Activated effector memory CD4-positive, alpha-beta T cell treated with anti-CD3 and anti-CD28 coated beads, Interleukin-2, amount 50 U/mL, for 16 hours (primary cell): ENCODE results near the gene TTL.
"Not testable (repeated sequence)": the region's sequence is repeated elsewhere in the genome, so short reads cannot be mapped to it uniquely, and the experiment has no call there.

Experiments used
- DNase-seq: peaks from one replicate; pipeline ENCODE4 v3.0.0-alpha.2; 2020

The TTL gene

GRCh38 chr2:112481528-112482233, at the start of gene TTL:
Gene TTL (plus strand): TSS chr2:112482156. CDS start chr2:112482345, 189 bp downstream.
- peak; percentile 94 for DNase-seq

DNA sequence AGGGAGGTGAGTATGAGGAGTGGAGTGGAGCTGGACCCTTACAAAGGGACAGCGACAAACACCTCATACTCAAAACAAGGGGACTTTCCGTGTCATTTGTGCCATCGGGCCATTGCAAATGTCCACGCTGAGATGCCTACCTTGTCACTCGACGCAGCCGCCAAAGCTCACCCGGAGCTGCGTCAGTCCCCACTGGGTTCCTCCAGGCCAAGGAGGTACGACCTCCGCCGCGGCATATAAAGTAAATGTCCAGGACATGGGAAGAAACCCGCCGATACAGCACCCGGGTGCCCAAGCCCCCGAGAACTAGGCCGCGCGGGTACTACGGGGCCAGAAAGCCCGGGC, 49.6 kb upstream of the TTL start:
- DNase-seq: peak; percentile 64

GRCh38 chr2:112432735-112433479, 49.0 kb upstream of the TTL start:
- peak; percentile 77 for DNase-seq

GRCh38 chr2:112433480-112433879, 48.5 kb upstream of the TTL start, which contains the start of gene RGPD8:
Gene RGPD8 (minus strand): TSS chr2:112433645. CDS start chr2:112433453, 192 bp downstream.
- DNase-seq: peak; percentile 95

DNA sequence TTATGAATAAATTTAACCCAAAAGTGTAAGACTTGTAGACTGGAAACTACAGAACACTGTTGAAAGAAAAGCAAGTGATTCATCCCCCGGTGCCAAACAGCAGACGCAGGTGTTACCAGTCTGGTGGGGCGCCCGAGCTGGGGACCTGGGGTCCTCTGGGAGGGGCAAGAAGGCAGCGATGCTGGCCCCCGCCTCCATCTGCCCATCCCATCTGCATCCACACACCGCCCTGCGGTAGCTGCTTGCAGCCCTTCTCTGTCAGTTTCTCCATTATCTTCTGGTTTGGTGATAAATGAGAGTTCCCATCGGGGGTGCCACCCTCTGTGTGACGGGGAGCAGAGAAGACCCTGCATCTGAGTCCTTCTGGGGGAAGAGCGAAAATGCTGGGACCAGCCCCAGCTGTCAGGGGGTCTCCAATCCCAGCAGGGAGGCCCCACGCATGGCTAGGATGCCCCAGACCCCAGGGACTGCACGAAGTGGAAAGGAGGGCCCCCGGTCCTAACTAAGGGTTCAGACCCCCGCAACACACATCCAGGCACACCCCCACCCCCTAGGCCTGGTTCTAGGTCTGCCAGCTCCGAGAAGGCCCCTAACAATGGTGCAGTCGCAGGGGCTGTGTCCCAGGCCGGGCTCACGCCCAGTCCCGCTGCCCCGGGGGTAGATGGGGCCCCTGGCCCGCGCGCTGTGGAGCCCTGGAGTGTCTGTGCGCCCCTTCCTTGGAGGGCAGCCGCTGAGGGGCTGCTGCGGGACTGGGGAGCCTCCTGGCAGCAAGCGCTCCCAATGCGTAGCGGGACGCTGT, 47.8 kb upstream of the TTL start:
- no peak for DNase-seq

- DNase-seq: not testable (repeated sequence)
These were observed 46.9 kb upstream of the TTL start for GRCh38 chr2:112434890-112435715.

DNA sequence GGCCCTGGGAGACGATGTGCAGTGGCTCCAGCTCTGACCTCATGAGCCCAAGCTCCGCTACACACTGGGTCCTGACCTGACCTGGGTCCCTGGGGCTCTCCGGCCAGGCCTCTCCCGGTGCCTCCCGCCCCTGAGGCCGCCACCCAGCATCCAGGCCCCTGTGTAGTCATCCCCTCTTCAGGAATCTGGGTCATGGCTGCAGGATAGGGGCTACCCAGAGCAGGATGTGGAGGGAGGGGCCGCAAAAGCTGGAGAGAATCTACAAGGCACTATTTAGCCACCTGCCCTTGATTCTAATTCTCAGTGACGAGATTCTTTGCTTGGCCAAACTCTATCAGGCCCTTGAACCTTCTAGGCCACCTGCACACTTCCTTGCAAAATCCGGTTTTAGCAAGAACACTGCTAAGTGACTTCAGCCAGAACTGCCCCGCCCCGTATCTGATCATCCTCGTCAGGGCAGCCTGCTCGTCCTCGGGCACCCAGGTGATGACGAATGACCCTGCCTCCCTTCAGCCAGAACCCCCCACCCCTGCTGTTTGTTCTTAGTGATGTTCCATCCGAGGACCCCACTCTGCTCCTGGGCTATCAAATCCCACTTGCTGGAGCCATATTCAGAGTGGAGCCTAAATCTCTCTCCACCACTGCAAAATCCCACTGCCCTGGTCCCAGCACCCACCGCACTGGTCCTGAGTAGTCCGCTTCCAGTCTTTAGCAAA, 46.1 kb upstream of the TTL start:
- DNase-seq: not testable (repeated sequence)

DNA sequence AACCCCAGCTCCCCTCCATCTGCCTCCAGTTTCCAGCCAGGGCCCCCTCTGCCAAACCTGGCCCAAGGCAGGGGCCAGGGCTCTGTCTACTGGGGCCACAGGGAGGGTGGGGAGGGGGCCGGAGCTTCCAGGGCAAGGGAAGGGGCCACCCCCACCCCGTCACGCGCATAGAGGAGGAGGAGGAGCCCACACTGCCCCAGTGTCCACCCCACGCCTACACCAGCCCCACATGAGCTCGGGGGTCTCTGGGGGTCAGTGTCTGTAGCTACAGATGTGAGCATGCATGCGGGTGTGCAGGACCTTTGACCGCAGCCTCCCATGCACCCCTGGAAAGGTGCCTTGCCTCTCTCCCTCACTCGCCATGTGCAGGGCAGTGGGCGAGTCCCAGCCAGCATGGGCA, 45.0 kb upstream of the TTL start:
- not testable (repeated sequence) for DNase-seq

GRCh38 chr2:112437405-112437831, 44.5 kb upstream of the TTL start:
- DNase-seq: not testable (repeated sequence)

GRCh38 chr2:112438603-112439261, 43.2 kb upstream of the TTL start:
- DNase-seq: not testable (repeated sequence)

DNA sequence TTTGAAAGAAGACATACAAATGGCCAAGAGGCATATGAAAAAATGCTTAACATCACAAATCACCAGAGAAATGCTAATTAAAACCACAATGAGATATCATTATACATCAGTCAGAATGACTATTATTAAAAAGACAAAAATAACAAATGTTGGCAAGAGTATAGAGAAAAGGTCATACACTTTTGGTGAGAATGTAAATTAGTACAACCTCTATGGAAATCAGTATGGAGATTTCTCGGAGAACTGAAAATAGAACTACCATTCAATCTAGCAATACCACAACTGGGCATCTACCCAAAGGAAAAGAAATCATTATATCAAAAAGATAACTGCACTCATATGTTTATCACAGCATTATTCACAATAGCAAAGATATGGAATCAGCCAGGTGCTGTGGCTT, 37.7 kb upstream of the TTL start:
- DNase-seq: not testable (repeated sequence)

DNA sequence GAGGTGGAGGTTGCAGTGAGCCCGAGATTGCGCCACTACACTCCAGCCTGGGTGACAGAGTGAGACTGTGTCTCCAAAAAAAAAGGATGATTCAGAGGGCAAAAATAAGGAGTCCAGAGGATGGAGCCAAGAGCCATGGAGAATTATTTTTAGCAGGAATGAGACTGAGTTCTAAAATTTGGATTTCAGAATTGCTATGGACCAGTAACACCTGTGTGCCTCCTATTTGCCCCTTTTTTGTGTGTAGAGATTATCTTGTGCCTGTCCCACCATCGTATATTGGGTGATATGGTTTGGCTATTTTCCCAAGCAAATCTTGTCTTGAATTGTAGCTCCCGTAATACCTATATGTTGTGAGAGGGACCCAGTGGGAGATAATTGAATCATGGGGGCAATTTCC, 32.1 kb upstream of the TTL start:
- no peak for DNase-seq

- no peak for DNase-seq
These were observed 30.6 kb upstream of the TTL start for GRCh38 chr2:112451317-112451716.

- no peak for DNase-seq
These were observed 27.4 kb upstream of the TTL start for GRCh38 chr2:112454586-112454985.

- DNase-seq: no peak
These were observed 22.6 kb upstream of the TTL start for GRCh38 chr2:112459372-112459771.

DNA sequence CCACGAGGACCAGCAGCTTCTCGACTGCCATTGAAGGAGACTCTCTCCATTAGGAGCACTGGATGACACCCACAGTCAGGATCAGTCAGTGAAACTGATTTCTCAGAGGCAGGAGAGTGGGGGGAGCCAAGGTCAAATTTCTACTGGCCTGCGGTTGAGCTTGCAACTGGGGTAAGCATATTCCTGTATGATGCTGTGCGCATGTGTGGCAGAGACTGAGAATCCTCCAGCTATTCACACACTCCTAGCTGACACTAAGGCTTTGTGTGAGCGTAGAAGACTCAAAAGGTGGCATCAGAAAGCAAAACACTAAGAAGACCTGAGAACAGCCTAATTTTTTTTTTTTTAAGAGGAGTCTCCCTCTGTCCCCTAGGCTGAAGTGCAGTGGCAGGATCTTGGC, 19.8 kb upstream of the TTL start:
- DNase-seq: no peak

DNA sequence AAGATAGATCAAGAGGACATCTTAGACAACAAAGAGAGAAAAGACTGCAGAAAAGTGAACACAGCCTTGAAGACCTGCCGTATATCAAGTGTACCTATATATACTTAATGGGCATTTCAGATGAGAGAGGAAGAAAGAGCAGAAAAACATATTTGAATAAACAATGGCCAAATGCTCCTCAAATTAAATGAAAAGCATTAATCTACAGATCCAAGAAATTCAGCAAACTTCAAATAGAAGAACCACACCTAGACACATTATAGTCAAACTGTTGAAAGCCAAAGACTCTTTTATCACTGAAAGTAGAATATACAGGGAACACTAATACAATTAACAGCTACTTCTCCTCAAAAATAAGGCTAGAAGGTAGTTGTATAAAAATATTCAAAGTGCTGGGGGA, 18.7 kb upstream of the TTL start:
- no peak for DNase-seq

DNA sequence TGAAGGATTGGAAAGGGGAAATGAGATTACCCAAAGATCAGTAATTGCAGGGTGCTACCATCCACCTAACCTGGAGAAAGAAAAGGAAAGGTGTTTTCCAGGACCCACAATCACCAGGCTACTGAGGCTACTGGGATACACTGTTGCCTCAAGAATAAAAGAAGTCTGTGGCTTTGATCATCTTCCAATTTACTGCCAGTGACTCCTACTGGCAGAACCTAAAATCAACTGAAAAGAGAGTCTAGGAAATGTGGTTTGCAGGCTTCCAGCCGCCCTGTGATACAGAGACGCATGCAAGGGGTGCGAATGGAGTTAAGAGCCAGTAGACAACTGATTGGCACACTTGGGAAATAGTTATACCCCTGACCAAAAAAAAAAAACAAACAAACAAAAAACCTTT, 16.6 kb upstream of the TTL start:
- DNase-seq: no peak

GRCh38 chr2:112472547-112473263, 9.3 kb upstream of the TTL start:
- DNase-seq: no peak

DNA sequence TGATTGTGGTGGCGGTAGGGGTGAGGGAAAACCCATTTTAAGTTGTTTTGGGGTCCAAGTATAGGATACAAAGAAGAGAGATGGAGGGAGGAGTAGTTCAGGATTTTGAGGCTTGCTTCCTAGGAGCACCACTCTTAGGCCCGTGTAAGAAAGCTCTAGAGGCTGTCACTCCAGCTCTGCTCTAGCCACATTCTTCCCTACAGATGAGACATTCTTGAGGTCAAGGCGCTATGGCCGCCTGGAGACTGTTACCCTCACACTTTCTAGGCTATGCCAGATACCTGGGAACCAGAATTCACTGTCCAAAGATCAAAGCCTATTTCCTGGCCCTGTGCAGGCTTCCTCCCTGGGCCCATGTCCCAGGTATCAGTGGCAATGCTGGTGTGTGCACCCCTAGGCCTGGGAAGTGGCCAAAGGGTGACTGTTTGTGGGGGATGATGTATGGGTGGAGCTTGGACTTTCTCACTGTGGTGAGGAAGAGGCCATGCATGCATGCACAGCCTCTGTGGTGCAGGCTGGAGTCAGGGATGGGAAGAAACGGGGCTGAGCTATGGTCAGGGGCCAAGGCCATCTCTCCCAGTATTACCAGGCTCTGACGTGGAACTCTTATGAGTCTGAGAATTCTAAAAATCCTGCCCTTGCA, 7.0 kb upstream of the TTL start:
- DNase-seq: no peak
